ENCODE measurements around the gene C11orf24.

DNA sequence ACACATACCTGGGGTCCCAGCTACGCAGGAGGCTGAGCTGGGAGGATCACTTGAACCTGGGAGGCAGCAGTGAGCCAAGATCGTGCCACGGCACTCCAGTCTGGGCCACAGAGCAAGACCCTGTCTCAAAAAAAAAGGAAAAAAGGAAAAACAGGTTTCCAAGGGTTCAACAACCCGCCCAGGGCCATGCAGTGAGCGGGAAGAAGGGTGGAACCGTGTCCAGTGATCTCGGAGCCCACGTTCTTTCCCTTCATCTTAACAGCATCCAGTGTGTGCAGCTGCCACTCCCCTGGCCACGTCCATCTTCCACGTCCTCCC lies 25.7 kb upstream of the C11orf24 start:
- TF ChIP-seq, protein P1, sequence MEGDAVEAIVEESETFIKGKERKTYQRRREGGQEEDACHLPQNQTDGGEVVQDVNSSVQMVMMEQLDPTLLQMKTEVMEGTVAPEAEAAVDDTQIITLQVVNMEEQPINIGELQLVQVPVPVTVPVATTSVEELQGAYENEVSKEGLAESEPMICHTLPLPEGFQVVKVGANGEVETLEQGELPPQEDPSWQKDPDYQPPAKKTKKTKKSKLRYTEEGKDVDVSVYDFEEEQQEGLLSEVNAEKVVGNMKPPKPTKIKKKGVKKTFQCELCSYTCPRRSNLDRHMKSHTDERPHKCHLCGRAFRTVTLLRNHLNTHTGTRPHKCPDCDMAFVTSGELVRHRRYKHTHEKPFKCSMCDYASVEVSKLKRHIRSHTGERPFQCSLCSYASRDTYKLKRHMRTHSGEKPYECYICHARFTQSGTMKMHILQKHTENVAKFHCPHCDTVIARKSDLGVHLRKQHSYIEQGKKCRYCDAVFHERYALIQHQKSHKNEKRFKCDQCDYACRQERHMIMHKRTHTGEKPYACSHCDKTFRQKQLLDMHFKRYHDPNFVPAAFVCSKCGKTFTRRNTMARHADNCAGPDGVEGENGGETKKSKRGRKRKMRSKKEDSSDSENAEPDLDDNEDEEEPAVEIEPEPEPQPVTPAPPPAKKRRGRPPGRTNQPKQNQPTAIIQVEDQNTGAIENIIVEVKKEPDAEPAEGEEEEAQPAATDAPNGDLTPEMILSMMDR (IDR thresholded peaks at IDR 0.05), result no peak
- TF ChIP-seq MXI1 (IDR thresholded peaks at IDR 0.05; ENCODE audit: low read depth, low read length) (no peak), SMC3 (IDR thresholded peaks at IDR 0.05; ENCODE audit: low read depth, low read length) (no peak), POLR2AphosphoS5 (IDR thresholded peaks at IDR 0.05; ENCODE audit: low read depth, low read length) (no peak), EP300 (IDR thresholded peaks at IDR 0.05; ENCODE audit: borderline replicate concordance in 1 of 2, low read depth in 1 of 2, low read length in 1 of 2) (no peak), GATA2 (CRISPR knock-in tag; IDR thresholded peaks at IDR 0.05) (no peak), TCF12 (IDR thresholded peaks at IDR 0.05) (no peak), GABPA (IDR thresholded peaks at IDR 0.05; ENCODE audit: low read depth) (no peak), MEF2A (IDR thresholded peaks at IDR 0.05; ENCODE audit: borderline replicate concordance, low read depth) (no peak)
- TF ChIP-seq, protein P2, sequence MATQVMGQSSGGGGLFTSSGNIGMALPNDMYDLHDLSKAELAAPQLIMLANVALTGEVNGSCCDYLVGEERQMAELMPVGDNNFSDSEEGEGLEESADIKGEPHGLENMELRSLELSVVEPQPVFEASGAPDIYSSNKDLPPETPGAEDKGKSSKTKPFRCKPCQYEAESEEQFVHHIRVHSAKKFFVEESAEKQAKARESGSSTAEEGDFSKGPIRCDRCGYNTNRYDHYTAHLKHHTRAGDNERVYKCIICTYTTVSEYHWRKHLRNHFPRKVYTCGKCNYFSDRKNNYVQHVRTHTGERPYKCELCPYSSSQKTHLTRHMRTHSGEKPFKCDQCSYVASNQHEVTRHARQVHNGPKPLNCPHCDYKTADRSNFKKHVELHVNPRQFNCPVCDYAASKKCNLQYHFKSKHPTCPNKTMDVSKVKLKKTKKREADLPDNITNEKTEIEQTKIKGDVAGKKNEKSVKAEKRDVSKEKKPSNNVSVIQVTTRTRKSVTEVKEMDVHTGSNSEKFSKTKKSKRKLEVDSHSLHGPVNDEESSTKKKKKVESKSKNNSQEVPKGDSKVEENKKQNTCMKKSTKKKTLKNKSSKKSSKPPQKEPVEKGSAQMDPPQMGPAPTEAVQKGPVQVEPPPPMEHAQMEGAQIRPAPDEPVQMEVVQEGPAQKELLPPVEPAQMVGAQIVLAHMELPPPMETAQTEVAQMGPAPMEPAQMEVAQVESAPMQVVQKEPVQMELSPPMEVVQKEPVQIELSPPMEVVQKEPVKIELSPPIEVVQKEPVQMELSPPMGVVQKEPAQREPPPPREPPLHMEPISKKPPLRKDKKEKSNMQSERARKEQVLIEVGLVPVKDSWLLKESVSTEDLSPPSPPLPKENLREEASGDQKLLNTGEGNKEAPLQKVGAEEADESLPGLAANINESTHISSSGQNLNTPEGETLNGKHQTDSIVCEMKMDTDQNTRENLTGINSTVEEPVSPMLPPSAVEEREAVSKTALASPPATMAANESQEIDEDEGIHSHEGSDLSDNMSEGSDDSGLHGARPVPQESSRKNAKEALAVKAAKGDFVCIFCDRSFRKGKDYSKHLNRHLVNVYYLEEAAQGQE (IDR thresholded peaks at IDR 0.05; ENCODE audit: low read depth, low read length), result no peak
- TF ChIP-seq, protein P3, sequence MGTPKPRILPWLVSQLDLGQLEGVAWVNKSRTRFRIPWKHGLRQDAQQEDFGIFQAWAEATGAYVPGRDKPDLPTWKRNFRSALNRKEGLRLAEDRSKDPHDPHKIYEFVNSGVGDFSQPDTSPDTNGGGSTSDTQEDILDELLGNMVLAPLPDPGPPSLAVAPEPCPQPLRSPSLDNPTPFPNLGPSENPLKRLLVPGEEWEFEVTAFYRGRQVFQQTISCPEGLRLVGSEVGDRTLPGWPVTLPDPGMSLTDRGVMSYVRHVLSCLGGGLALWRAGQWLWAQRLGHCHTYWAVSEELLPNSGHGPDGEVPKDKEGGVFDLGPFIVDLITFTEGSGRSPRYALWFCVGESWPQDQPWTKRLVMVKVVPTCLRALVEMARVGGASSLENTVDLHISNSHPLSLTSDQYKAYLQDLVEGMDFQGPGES (IDR thresholded peaks at IDR 0.05; ENCODE audit: low read depth, low read length), result no peak
- TF ChIP-seq, protein P4, sequence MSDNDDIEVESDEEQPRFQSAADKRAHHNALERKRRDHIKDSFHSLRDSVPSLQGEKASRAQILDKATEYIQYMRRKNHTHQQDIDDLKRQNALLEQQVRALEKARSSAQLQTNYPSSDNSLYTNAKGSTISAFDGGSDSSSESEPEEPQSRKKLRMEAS (IDR thresholded peaks at IDR 0.05; ENCODE audit: low read depth), result no peak

All from SK-N-SH (cell line).